Measurements from ENCODE around the gene KRAS. TPM values are rescaled to one million over a fixed set of nuclear protein-coding genes. Genes with fewer than 3 reads are reported as not detected.

The KRAS gene
- total RNA-seq, 2 experiments from 2014 or later: 33.7 to 36.1 TPM

GRCh38 chr12:25202137-25202536 is 48.6 kb downstream of the KRAS start:
- no peaks in the 10 kb centered on the region for H3K27me3 Mint-ChIP-seq
- POLR2A ChIA-PET: no interaction called here

DNA sequence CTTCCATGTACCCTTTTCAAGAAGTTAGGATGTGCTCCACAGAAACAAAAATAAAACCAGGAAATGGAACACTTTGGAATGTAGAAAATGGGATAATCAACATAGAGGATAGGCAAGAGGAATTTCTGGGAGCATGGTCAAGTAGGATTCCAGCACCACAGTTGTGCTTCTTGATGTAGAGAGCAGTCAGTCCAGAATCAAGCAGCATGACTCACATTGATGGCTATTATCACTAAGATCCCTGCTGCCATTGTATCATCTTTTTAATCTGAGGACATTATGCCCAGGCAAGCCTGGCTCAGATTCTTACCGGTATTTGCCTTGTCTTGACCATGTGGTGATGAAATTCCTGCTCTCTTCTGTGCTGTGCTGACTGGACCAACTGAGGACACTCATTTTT is 50.0 kb downstream of the KRAS start:
- peaks cover 6% of the 10 kb centered on the region for H3K4me1 Mint-ChIP-seq
- no peak for DNase-seq
- no peak for ATAC-seq (ENCODE audit: low read depth)
- POLR2A ChIA-PET: no interaction called here
- H3K27me3 Mint-ChIP-seq: no peaks in the 10 kb centered on the region
- H3K36me3 Mint-ChIP-seq: peaks cover 16% of the 10 kb centered on the region
- H3K9me3 Mint-ChIP-seq: no peaks in the 10 kb centered on the region
- H3K27ac Mint-ChIP-seq: no peak overlapping the region
- no peak overlapping the region for H3K4me3 Mint-ChIP-seq

More at GRCh38 chr12:25202137-25202536, 48.6 kb downstream of the KRAS start:
- no peaks in the 10 kb centered on the region for H3K9me3 Mint-ChIP-seq
- no peak overlapping the region for H3K27ac Mint-ChIP-seq
- DNase-seq: no peak
- H3K4me3 Mint-ChIP-seq: no peak overlapping the region
- no peak for ATAC-seq (ENCODE audit: low read depth)
- H3K4me1 Mint-ChIP-seq: peaks cover 1% of the 10 kb centered on the region
- peaks cover 17% of the 10 kb centered on the region for H3K36me3 Mint-ChIP-seq

- peaks cover 14% of the 10 kb centered on the region for H3K36me3 Mint-ChIP-seq
- H3K9me3 Mint-ChIP-seq: no peaks in the 10 kb centered on the region
- no peaks in the 10 kb centered on the region for H3K27me3 Mint-ChIP-seq
- ATAC-seq (ENCODE audit: low read depth) (no peak), DNase-seq (no peak)
- H3K4me1 Mint-ChIP-seq: peaks cover 16% of the 10 kb centered on the region
- H3K4me3 Mint-ChIP-seq: no peak overlapping the region
- H3K27ac Mint-ChIP-seq: no peak overlapping the region
- POLR2A ChIA-PET: no interaction called here
Observed at GRCh38 chr12:25197608-25198007, 53.1 kb downstream of the KRAS start.

- no peaks in the 10 kb centered on the region for H3K9me3 Mint-ChIP-seq
- peak within 1 kb of the TSS; percentile 95 for H3K4me3 Mint-ChIP-seq
- peak; percentile 96 for ATAC-seq (ENCODE audit: low read depth)
- H3K27ac Mint-ChIP-seq: peak within 1 kb of the TSS; percentile 93
- POLR2A ChIA-PET: interaction anchor here (0.6 to 1.3 kb wide), 8 partner anchors 9 to 192 kb away, joined by 3 to 8 read pairs (median 4); partner anchors contain the start of gene KRAS
- DNase-seq: peak; percentile 97
- H3K36me3 Mint-ChIP-seq: peaks cover 5% of the 10 kb centered on the region
- H3K27me3 Mint-ChIP-seq: peaks cover 2% of the 10 kb centered on the region
- peaks cover 16% of the 10 kb centered on the region for H3K4me1 Mint-ChIP-seq
Observed at GRCh38 chr12:25195056-25195971, 55.4 kb downstream of the KRAS start, which contains the start of the genes DNAI7 and ETFRF1. TSS of gene DNAI7 (minus strand) at chr12:25195160. CDS start at chr12:25195078, 82 bp downstream. TSS of gene ETFRF1 (plus strand) at chr12:25195237. CDS start at chr12:25203957, 8,720 bp downstream.

GRCh38 chr12:25194722-25195055 is 56.0 kb downstream of the KRAS start:
- POLR2A ChIA-PET: interaction anchor here (0.6 to 1.3 kb wide), 8 partner anchors 8 to 193 kb away, joined by 3 to 8 read pairs (median 4); partner anchors contain the start of gene KRAS
- Mint-ChIP-seq H3K4me1 (peaks cover 16% of the 10 kb centered on the region), H3K27me3 (peaks cover 2% of the 10 kb centered on the region), H3K36me3 (peaks cover 1% of the 10 kb centered on the region), H3K9me3 (no peaks in the 10 kb centered on the region), H3K4me3 (peak overlapping the region; percentile 95), H3K27ac (peak overlapping the region; percentile 93)
- no peak for ATAC-seq (ENCODE audit: low read depth)
- no peak for DNase-seq

DNA sequence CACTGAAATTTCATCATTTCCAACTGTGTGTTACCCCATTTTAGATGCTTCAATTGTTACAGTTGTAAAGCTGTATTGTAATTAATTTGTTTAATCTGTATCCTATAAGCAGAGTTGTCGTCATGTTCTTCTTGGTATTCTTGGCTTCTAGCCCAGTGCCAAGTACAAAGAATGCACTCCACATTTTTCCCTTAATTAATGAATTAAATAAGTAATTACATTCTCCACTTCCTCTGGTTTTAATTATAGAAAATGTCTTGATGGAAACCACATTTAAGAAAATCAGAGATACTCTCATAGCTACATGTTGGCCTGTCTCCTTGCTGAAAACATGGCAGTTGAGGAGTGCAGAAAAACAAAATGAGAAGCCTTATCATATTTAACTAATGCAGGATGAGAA is 56.5 kb downstream of the KRAS start:
- H3K9me3 Mint-ChIP-seq: no peaks in the 10 kb centered on the region
- DNase-seq (no peak), ATAC-seq (ENCODE audit: low read depth) (no peak)
- peaks cover 15% of the 10 kb centered on the region for H3K4me1 Mint-ChIP-seq
- peaks cover 1% of the 10 kb centered on the region for H3K36me3 Mint-ChIP-seq
- H3K27ac Mint-ChIP-seq: peak overlapping the region; percentile 93
- peaks cover 2% of the 10 kb centered on the region for H3K27me3 Mint-ChIP-seq
- POLR2A ChIA-PET: interaction anchor here (1.1 to 1.3 kb wide), 5 partner anchors 57 to 193 kb away, joined by 3 to 8 read pairs (median 6); partner anchors contain the start of gene KRAS
- peak overlapping the region; percentile 95 for H3K4me3 Mint-ChIP-seq

GRCh38 chr12:25190793-25191192 is 59.9 kb downstream of the KRAS start:
- H3K36me3 Mint-ChIP-seq: peaks cover 1% of the 10 kb centered on the region
- H3K27ac Mint-ChIP-seq: no peak overlapping the region
- peaks cover 2% of the 10 kb centered on the region for H3K27me3 Mint-ChIP-seq
- no peaks in the 10 kb centered on the region for H3K9me3 Mint-ChIP-seq
- no peak overlapping the region for H3K4me3 Mint-ChIP-seq
- POLR2A ChIA-PET: no interaction called here
- ATAC-seq (ENCODE audit: low read depth): no peak
- H3K4me1 Mint-ChIP-seq: peaks cover 24% of the 10 kb centered on the region
- no peak for DNase-seq

DNA sequence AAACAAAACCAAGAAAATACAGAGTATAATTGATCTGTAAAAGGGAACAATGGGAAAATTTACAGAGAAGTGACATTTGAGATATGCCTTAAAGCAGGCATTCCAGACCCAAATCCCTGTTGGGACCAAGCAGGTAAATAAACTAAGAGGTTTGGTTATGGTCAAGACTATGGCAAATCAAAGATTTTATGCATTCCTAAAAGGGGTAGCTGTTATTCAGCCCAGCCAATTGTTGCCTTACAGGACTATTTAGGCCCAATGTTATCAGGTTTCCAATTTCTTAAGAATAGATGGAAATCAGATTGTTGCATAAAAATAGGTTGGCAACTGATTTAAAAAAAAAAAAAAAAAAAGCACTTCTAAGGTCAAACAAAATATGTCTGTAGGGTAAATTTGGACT is 61.1 kb downstream of the KRAS start:
- POLR2A ChIA-PET: no interaction called here
- H3K4me3 Mint-ChIP-seq: no peak overlapping the region
- H3K4me1 Mint-ChIP-seq: peaks cover 19% of the 10 kb centered on the region
- H3K9me3 Mint-ChIP-seq: no peaks in the 10 kb centered on the region
- ATAC-seq (ENCODE audit: low read depth) (no peak), DNase-seq (no peak)
- peaks cover 2% of the 10 kb centered on the region for H3K27me3 Mint-ChIP-seq
- no peaks in the 10 kb centered on the region for H3K36me3 Mint-ChIP-seq
- H3K27ac Mint-ChIP-seq: no peak overlapping the region

GRCh38 chr12:25187781-25188180 is 62.9 kb downstream of the KRAS start:
- ATAC-seq (ENCODE audit: low read depth) (no peak), DNase-seq (no peak)
- Mint-ChIP-seq H3K4me3 (no peak overlapping the region), H3K9me3 (no peaks in the 10 kb centered on the region), H3K27me3 (peaks cover 2% of the 10 kb centered on the region), H3K4me1 (peaks cover 15% of the 10 kb centered on the region), H3K36me3 (no peaks in the 10 kb centered on the region), H3K27ac (no peak overlapping the region)
- POLR2A ChIA-PET: no interaction called here

- DNase-seq: no peak
- Mint-ChIP-seq H3K36me3 (no peaks in the 10 kb centered on the region), H3K4me1 (peaks cover 17% of the 10 kb centered on the region), H3K9me3 (no peaks in the 10 kb centered on the region), H3K27ac (peak overlapping the region; percentile 86), H3K27me3 (no peaks in the 10 kb centered on the region), H3K4me3 (peak overlapping the region; percentile 74)
- POLR2A ChIA-PET: no interaction called here
- peak; percentile 79 for ATAC-seq (ENCODE audit: low read depth)
Observed at GRCh38 chr12:25186788-25187402, 63.8 kb downstream of the KRAS start.

DNA sequence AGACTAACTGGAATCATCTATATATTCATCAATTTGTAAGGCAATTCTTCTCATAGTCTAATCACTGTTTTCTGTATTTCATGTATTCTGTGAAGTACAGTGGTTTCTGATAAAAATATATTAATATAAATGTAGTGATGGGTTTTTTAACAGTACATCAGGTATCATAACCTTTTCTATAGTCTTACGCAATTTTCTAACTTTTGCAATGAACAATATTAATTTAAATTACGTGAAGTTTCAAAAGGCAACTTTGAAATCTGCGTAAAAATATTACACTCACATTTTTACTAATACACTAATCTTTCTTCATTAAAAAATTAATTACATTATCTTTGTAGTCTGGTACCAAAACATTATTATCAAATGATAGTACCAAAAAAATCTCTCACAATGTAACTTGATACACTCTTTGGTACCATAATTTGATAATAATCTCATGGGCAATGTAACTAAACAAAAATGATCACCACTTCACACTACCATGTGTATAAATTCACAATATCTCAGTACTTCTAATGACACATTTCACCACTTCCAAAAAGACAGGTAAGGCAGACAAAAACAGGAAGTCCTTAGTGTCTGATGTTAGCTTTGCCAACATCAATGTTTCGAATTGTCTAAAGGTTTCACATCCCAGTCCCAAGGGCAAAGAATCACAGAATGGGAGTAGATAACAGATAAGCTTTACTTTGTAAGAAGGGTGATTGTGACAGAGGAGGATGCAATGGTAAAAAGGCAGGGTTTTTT is 64.5 kb downstream of the KRAS start:
- no peaks in the 10 kb centered on the region for H3K27me3 Mint-ChIP-seq
- ATAC-seq (ENCODE audit: low read depth) (peak; percentile 38), DNase-seq (no peak)
- peak overlapping the region; percentile 86 for H3K27ac Mint-ChIP-seq
- peak overlapping the region; percentile 74 for H3K4me3 Mint-ChIP-seq
- POLR2A ChIA-PET: interaction anchor here (0.6 kb wide), 1 partner anchor 9 kb away, joined by 3 read pairs; the partner anchor contains the start of genes DNAI7 and ETFRF1
- H3K36me3 Mint-ChIP-seq: no peaks in the 10 kb centered on the region
- H3K4me1 Mint-ChIP-seq: peaks cover 17% of the 10 kb centered on the region
- no peaks in the 10 kb centered on the region for H3K9me3 Mint-ChIP-seq

DNA sequence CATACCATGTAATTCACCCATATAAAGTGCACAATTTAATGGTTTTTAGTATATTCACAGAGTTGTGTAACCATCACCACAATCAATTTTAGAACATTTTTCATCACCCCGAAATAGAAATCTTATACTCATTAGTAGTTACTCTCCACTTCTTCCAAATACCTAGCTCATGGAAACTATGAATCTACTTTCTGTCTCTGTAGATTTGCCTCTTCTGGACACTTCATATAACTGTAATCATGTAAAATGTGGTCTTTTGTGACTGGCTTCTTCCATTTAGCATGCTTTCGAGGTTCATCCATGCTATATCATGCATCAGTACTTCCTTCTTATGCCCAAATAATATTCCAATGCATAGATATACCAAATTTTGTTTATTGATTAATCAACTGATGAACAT is 66.6 kb downstream of the KRAS start:
- H3K4me1 Mint-ChIP-seq: peaks cover 17% of the 10 kb centered on the region
- no peak for DNase-seq
- POLR2A ChIA-PET: no interaction called here
- H3K9me3 Mint-ChIP-seq: peaks cover 3% of the 10 kb centered on the region
- no peak overlapping the region for H3K27ac Mint-ChIP-seq
- peaks cover 2% of the 10 kb centered on the region for H3K27me3 Mint-ChIP-seq
- H3K36me3 Mint-ChIP-seq: peaks cover 4% of the 10 kb centered on the region
- no peak for ATAC-seq (ENCODE audit: low read depth)
- no peak overlapping the region for H3K4me3 Mint-ChIP-seq

DNA sequence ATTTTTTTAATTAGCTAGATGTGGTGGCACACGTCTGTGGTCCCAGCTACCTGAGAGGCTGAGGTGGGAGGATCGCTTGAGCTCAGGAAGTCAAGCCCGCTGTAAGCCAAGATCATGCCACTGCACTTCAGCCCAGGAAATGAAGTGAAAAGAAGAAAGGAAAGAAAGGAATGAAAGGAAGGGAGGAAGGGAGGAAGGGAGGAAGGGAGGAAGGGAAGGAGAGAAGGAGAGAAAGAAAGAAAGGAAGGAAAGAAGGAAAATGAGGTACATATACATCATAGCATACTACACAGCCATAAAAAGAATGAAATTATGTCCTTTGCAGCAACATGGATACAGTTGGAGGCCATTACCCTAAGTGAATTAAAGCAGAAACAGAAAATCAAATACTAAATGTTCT is 68.0 kb downstream of the KRAS start:
- peaks cover 4% of the 10 kb centered on the region for H3K36me3 Mint-ChIP-seq
- H3K9me3 Mint-ChIP-seq: peaks cover 3% of the 10 kb centered on the region
- POLR2A ChIA-PET: no interaction called here
- H3K4me3 Mint-ChIP-seq: no peak overlapping the region
- DNase-seq: no peak
- no peak overlapping the region for H3K27ac Mint-ChIP-seq
- ATAC-seq (ENCODE audit: low read depth): no peak
- peaks cover 16% of the 10 kb centered on the region for H3K4me1 Mint-ChIP-seq
- H3K27me3 Mint-ChIP-seq: peaks cover 2% of the 10 kb centered on the region

All from activated naive CD8-positive, alpha-beta T cell treated with anti-CD3 and anti-CD28 coated beads, Interleukin-2, amount 10 ng/mL, durations not matched to agents 7 days and 5 days (primary cell).